HL-60 (cell line): Measurements from ENCODE around the gene MAP4K4.
"Not testable (repeated sequence)": the region's sequence is repeated elsewhere in the genome, so short reads cannot be mapped to it uniquely, and the experiment has no call there.

ENCODE experiments used
- GABPA ChIP-seq: IDR thresholded peaks from 2 replicates; pipeline ENCODE4 v1.6.1; 2012; ENCODE audit warnings: low read depth
- POLR2AphosphoS5 ChIP-seq: IDR thresholded peaks from 2 replicates; pipeline ENCODE4 v1.6.1; 2012; ENCODE audit warnings: low read depth
- SPI1 ChIP-seq: IDR thresholded peaks from 2 replicates; pipeline ENCODE4 v1.6.1; 2012; ENCODE audit warnings: low read depth, mild to moderate bottlenecking, borderline replicate concordance
- TF ChIP-seq, protein P1 (sequence below): IDR thresholded peaks from one replicate; pipeline ENCODE4 v1.5.1; 2011; ENCODE audit warnings: low read length, control low read depth, inconsistent platforms; ENCODE audit not compliant: insufficient read depth
- TF ChIP-seq, protein P2 (sequence below): IDR thresholded peaks from 2 replicates; pipeline ENCODE4 v1.6.1; 2012; ENCODE audit warnings: low read depth; ENCODE audit not compliant: insufficient replicate concordance

DNA sequence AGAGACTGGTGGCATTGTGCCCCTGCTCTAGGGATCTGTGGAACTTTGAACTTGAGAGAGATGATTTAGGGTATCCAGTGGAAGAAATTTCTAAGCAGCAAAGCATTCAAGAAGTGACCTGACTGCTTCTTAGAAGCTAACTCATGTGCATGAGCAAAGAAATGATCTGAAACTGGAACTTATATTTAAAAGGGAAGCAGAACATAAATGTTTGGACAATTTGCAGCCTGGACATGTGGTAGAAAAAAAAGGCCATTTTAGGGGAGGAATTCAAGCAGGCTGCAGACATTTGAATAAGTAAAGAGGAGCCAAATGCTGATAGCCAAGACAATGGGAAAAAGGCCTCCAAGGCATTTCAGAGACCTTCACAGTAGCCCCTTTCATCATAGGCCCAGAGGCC, 226.8 kb downstream of the MAP4K4 start:
- TF ChIP-seq, protein P1, sequence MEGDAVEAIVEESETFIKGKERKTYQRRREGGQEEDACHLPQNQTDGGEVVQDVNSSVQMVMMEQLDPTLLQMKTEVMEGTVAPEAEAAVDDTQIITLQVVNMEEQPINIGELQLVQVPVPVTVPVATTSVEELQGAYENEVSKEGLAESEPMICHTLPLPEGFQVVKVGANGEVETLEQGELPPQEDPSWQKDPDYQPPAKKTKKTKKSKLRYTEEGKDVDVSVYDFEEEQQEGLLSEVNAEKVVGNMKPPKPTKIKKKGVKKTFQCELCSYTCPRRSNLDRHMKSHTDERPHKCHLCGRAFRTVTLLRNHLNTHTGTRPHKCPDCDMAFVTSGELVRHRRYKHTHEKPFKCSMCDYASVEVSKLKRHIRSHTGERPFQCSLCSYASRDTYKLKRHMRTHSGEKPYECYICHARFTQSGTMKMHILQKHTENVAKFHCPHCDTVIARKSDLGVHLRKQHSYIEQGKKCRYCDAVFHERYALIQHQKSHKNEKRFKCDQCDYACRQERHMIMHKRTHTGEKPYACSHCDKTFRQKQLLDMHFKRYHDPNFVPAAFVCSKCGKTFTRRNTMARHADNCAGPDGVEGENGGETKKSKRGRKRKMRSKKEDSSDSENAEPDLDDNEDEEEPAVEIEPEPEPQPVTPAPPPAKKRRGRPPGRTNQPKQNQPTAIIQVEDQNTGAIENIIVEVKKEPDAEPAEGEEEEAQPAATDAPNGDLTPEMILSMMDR, result not testable (repeated sequence)
- TF ChIP-seq POLR2AphosphoS5, GABPA, SPI1: not testable (repeated sequence)
- TF ChIP-seq, protein P2, sequence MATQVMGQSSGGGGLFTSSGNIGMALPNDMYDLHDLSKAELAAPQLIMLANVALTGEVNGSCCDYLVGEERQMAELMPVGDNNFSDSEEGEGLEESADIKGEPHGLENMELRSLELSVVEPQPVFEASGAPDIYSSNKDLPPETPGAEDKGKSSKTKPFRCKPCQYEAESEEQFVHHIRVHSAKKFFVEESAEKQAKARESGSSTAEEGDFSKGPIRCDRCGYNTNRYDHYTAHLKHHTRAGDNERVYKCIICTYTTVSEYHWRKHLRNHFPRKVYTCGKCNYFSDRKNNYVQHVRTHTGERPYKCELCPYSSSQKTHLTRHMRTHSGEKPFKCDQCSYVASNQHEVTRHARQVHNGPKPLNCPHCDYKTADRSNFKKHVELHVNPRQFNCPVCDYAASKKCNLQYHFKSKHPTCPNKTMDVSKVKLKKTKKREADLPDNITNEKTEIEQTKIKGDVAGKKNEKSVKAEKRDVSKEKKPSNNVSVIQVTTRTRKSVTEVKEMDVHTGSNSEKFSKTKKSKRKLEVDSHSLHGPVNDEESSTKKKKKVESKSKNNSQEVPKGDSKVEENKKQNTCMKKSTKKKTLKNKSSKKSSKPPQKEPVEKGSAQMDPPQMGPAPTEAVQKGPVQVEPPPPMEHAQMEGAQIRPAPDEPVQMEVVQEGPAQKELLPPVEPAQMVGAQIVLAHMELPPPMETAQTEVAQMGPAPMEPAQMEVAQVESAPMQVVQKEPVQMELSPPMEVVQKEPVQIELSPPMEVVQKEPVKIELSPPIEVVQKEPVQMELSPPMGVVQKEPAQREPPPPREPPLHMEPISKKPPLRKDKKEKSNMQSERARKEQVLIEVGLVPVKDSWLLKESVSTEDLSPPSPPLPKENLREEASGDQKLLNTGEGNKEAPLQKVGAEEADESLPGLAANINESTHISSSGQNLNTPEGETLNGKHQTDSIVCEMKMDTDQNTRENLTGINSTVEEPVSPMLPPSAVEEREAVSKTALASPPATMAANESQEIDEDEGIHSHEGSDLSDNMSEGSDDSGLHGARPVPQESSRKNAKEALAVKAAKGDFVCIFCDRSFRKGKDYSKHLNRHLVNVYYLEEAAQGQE, result not testable (repeated sequence)
